Measurements from ENCODE around the gene ASB18.

GRCh38 chr2:236244256-236244655, 19.9 kb downstream of the ASB18 start:
- TF ChIP-seq, protein P1, sequence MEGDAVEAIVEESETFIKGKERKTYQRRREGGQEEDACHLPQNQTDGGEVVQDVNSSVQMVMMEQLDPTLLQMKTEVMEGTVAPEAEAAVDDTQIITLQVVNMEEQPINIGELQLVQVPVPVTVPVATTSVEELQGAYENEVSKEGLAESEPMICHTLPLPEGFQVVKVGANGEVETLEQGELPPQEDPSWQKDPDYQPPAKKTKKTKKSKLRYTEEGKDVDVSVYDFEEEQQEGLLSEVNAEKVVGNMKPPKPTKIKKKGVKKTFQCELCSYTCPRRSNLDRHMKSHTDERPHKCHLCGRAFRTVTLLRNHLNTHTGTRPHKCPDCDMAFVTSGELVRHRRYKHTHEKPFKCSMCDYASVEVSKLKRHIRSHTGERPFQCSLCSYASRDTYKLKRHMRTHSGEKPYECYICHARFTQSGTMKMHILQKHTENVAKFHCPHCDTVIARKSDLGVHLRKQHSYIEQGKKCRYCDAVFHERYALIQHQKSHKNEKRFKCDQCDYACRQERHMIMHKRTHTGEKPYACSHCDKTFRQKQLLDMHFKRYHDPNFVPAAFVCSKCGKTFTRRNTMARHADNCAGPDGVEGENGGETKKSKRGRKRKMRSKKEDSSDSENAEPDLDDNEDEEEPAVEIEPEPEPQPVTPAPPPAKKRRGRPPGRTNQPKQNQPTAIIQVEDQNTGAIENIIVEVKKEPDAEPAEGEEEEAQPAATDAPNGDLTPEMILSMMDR (IDR thresholded peaks at IDR 0.05), result no peak
- no peak for TF ChIP-seq ZFX (IDR thresholded peaks at IDR 0.05; ENCODE audit: borderline replicate concordance)

Measured in 22Rv1 (cell line).